Renal cortex interstitium (tissue), 15 donors: Measurements from ENCODE around the gene TCEAL9. TPM values are rescaled to one million over a fixed set of nuclear protein-coding genes. Genes with fewer than 3 reads are reported as not detected.

Experiments used
- DNase-seq, 11 donors: peaks; one replicate each; pipeline ENCODE4 v3.0.0-alpha.2; 2013; ENCODE audit warnings: low read depth in 9 of 11, low spot score in 4 of 11; ENCODE audit errors: extremely low read depth in 1 of 11
- long read RNA-seq, 16 experiments: transcript quantifications; one replicate each; lab custom pipeline, GENCODE V29; 2026
- polyA plus RNA-seq, 3 donors: library from polyadenylated mRNA; unstranded; fragments of 120-200 nt; gene quantifications; one replicate each; pipeline ENCODE4 v1.2.1, GENCODE V29; 2013; ENCODE audit not compliant: insufficient read length in 3 of 3

The TCEAL9 gene
- polyA plus RNA-seq, result 100 to 1,000 TPM; 199 to 240 (median 213) TPM
- long read RNA-seq, donor 1, transcript TCEAL9-202 (3 exons, 1,033 nt), result major isoform, 39 of 72 reads
- long read RNA-seq, donor 1, transcript TCEAL9-203 (1 exons, 1,938 nt), result minor isoform, 20 of 72 reads
- long read RNA-seq, donor 1, transcript TCEAL9-201 (2 exons, 699 nt), result minor isoform, 13 of 72 reads
- long read RNA-seq, donor 1, partial matches to known transcripts, result 0 of 72 reads
- long read RNA-seq, donor 1, other reads (novel, unspliced or antisense), result 0 of 72 reads
- long read RNA-seq, donor 2, transcript TCEAL9-203 (1 exons, 1,938 nt), result minor isoform, 29 of 113 reads
- long read RNA-seq, donor 2, transcript TCEAL9-202 (3 exons, 1,033 nt), result major isoform, 56 of 113 reads
- long read RNA-seq, donor 2, transcript TCEAL9-201 (2 exons, 699 nt), result minor isoform, 11 of 113 reads
- long read RNA-seq, donor 2, partial matches to known transcripts, result 17 of 113 reads
- long read RNA-seq, donor 2, other reads (novel, unspliced or antisense), result 0 of 113 reads
- long read RNA-seq, donor 3, transcript TCEAL9-202 (3 exons, 1,033 nt), result major isoform, 97 of 167 reads
- long read RNA-seq, donor 3, transcript TCEAL9-201 (2 exons, 699 nt), result minor isoform, 22 of 167 reads
- long read RNA-seq, donor 3, transcript TCEAL9-203 (1 exons, 1,938 nt), result minor isoform, 33 of 167 reads
- long read RNA-seq, donor 3, partial matches to known transcripts, result 15 of 167 reads
- long read RNA-seq, donor 3, other reads (novel, unspliced or antisense), result 0 of 167 reads
- long read RNA-seq, donor 4, transcript TCEAL9-203 (1 exons, 1,938 nt), result minor isoform, 16 of 112 reads
- long read RNA-seq, donor 4, transcript TCEAL9-202 (3 exons, 1,033 nt), result major isoform, 76 of 112 reads
- long read RNA-seq, donor 4, transcript TCEAL9-201 (2 exons, 699 nt), result minor isoform, 13 of 112 reads
- long read RNA-seq, donor 4, partial matches to known transcripts, result 7 of 112 reads
- long read RNA-seq, donor 4, other reads (novel, unspliced or antisense), result 0 of 112 reads
- long read RNA-seq, donor 5, transcript TCEAL9-202 (3 exons, 1,033 nt), result major isoform, 107 of 175 reads
- long read RNA-seq, donor 5, transcript TCEAL9-203 (1 exons, 1,938 nt), result minor isoform, 32 of 175 reads
- long read RNA-seq, donor 5, transcript TCEAL9-201 (2 exons, 699 nt), result minor isoform, 23 of 175 reads
- long read RNA-seq, donor 5, partial matches to known transcripts, result 5 of 175 reads
- long read RNA-seq, donor 5, other reads (novel, unspliced or antisense), result 8 of 175 reads
- long read RNA-seq, donor 6, transcript TCEAL9-201 (2 exons, 699 nt), result minor isoform, 14 of 117 reads
- long read RNA-seq, donor 6, transcript TCEAL9-203 (1 exons, 1,938 nt), result minor isoform, 33 of 117 reads
- long read RNA-seq, donor 6, transcript TCEAL9-202 (3 exons, 1,033 nt), result major isoform, 48 of 117 reads
- long read RNA-seq, donor 6, partial matches to known transcripts, result 17 of 117 reads
- long read RNA-seq, donor 6, other reads (novel, unspliced or antisense), result 5 of 117 reads
- long read RNA-seq, donor 7, transcript TCEAL9-203 (1 exons, 1,938 nt), result minor isoform, 33 of 177 reads
- long read RNA-seq, donor 7, transcript TCEAL9-202 (3 exons, 1,033 nt), result major isoform, 111 of 177 reads
- long read RNA-seq, donor 7, transcript TCEAL9-201 (2 exons, 699 nt), result minor isoform, 21 of 177 reads
- long read RNA-seq, donor 7, partial matches to known transcripts, result 12 of 177 reads
- long read RNA-seq, donor 7, other reads (novel, unspliced or antisense), result 0 of 177 reads
- long read RNA-seq, donor 8, transcript TCEAL9-203 (1 exons, 1,938 nt), result minor isoform, 46 of 227 reads
- long read RNA-seq, donor 8, transcript TCEAL9-201 (2 exons, 699 nt), result minor isoform, 37 of 227 reads
- long read RNA-seq, donor 8, transcript TCEAL9-202 (3 exons, 1,033 nt), result major isoform, 122 of 227 reads
- long read RNA-seq, donor 8, partial matches to known transcripts, result 22 of 227 reads
- long read RNA-seq, donor 8, other reads (novel, unspliced or antisense), result 0 of 227 reads
- long read RNA-seq, donor 9, transcript TCEAL9-202 (3 exons, 1,033 nt), result major isoform, 64 of 105 reads
- long read RNA-seq, donor 9, transcript TCEAL9-201 (2 exons, 699 nt), result minor isoform, 10 of 105 reads
- long read RNA-seq, donor 9, transcript TCEAL9-203 (1 exons, 1,938 nt), result minor isoform, 26 of 105 reads
- long read RNA-seq, donor 9, partial matches to known transcripts, result 5 of 105 reads
- long read RNA-seq, donor 9, other reads (novel, unspliced or antisense), result 0 of 105 reads
- long read RNA-seq, donor 10, transcript TCEAL9-203 (1 exons, 1,938 nt), result minor isoform, 25 of 141 reads
- long read RNA-seq, donor 10, transcript TCEAL9-201 (2 exons, 699 nt), result minor isoform, 19 of 141 reads
- long read RNA-seq, donor 10, transcript TCEAL9-202 (3 exons, 1,033 nt), result major isoform, 88 of 141 reads
- long read RNA-seq, donor 10, partial matches to known transcripts, result 9 of 141 reads
- long read RNA-seq, donor 10, other reads (novel, unspliced or antisense), result 0 of 141 reads
- long read RNA-seq, donor 11, transcript TCEAL9-201 (2 exons, 699 nt), result minor isoform, 19 of 78 reads
- long read RNA-seq, donor 11, transcript TCEAL9-203 (1 exons, 1,938 nt), result minor isoform, 11 of 78 reads
- long read RNA-seq, donor 11, transcript TCEAL9-202 (3 exons, 1,033 nt), result major isoform, 48 of 78 reads
- long read RNA-seq, donor 11, partial matches to known transcripts, result 0 of 78 reads
- long read RNA-seq, donor 11, other reads (novel, unspliced or antisense), result 0 of 78 reads
- long read RNA-seq, donor 12, transcript TCEAL9-202 (3 exons, 1,033 nt), result major isoform, 24 of 65 reads
- long read RNA-seq, donor 12, transcript TCEAL9-203 (1 exons, 1,938 nt), result major isoform, 24 of 65 reads
- long read RNA-seq, donor 12, transcript TCEAL9-201 (2 exons, 699 nt), result minor isoform, 9 of 65 reads
- long read RNA-seq, donor 12, partial matches to known transcripts, result 8 of 65 reads
- long read RNA-seq, donor 12, other reads (novel, unspliced or antisense), result 0 of 65 reads
- long read RNA-seq, donor 13, transcript TCEAL9-203 (1 exons, 1,938 nt), result minor isoform, 75 of 277 reads
- long read RNA-seq, donor 13, transcript TCEAL9-201 (2 exons, 699 nt), result minor isoform, 51 of 277 reads
- long read RNA-seq, donor 13, transcript TCEAL9-202 (3 exons, 1,033 nt), result major isoform, 101 of 277 reads
- long read RNA-seq, donor 13, partial matches to known transcripts, result 42 of 277 reads
- long read RNA-seq, donor 13, other reads (novel, unspliced or antisense), result 8 of 277 reads
- long read RNA-seq, donor 14, transcript TCEAL9-203 (1 exons, 1,938 nt), result minor isoform, 28 of 111 reads
- long read RNA-seq, donor 14, transcript TCEAL9-201 (2 exons, 699 nt), result minor isoform, 12 of 111 reads
- long read RNA-seq, donor 14, transcript TCEAL9-202 (3 exons, 1,033 nt), result major isoform, 55 of 111 reads
- long read RNA-seq, donor 14, partial matches to known transcripts, result 6 of 111 reads
- long read RNA-seq, donor 14, other reads (novel, unspliced or antisense), result 10 of 111 reads
- long read RNA-seq, donor 15, transcript TCEAL9-202 (3 exons, 1,033 nt), result major isoform, 21 of 37 reads
- long read RNA-seq, donor 15, transcript TCEAL9-203 (1 exons, 1,938 nt), result minor isoform, 13 of 37 reads
- long read RNA-seq, donor 15, partial matches to known transcripts, result 0 of 37 reads
- long read RNA-seq, donor 15, other reads (novel, unspliced or antisense), result 0 of 37 reads
- long read RNA-seq, donor 16, transcript TCEAL9-203 (1 exons, 1,938 nt), result minor isoform, 64 of 240 reads
- long read RNA-seq, donor 16, transcript TCEAL9-202 (3 exons, 1,033 nt), result major isoform, 121 of 240 reads
- long read RNA-seq, donor 16, transcript TCEAL9-201 (2 exons, 699 nt), result minor isoform, 34 of 240 reads
- long read RNA-seq, donor 16, partial matches to known transcripts, result 5 of 240 reads
- long read RNA-seq, donor 16, other reads (novel, unspliced or antisense), result 16 of 240 reads

DNA sequence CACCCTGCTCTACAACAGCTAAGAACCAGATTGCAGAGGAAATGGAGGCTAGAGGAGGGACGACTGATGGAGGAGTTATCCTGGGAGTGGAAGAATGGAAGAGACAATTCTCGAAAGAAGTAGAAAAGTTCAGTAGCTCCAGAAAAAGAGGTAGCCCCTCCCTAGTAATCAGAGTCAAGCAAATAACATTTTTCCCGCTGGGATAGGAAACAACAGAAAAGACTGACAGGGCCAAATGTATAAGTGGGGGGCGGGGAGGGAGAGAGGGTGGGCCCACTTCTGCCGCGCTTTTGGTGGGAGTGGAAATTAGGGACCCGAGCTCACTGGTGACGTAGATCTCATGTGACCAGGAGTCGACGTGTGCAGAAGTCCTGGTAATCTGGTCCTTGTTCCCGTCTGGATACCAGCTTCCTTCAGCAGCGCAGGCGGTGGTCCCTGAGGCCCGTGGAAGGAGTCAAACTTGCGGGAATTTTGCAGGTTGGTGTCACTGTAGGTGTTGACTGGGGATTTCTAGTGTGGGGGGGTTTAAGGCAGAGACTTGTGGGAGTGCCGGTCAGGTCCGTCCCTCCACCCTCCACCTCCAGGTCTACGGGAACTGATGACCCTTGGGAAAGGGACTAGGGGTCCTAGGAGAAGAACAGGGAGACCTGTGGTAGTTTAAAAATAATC is at the start of gene TCEAL9:
TSS of gene TCEAL9 (plus strand) at position 377 of the 669 bp plus-strand sequence. CDS start 1,179 bp downstream, outside the sequence.
- DNase-seq, result peak in 10 of 11 donors; percentile 66 to 88 (median 76)

DNA sequence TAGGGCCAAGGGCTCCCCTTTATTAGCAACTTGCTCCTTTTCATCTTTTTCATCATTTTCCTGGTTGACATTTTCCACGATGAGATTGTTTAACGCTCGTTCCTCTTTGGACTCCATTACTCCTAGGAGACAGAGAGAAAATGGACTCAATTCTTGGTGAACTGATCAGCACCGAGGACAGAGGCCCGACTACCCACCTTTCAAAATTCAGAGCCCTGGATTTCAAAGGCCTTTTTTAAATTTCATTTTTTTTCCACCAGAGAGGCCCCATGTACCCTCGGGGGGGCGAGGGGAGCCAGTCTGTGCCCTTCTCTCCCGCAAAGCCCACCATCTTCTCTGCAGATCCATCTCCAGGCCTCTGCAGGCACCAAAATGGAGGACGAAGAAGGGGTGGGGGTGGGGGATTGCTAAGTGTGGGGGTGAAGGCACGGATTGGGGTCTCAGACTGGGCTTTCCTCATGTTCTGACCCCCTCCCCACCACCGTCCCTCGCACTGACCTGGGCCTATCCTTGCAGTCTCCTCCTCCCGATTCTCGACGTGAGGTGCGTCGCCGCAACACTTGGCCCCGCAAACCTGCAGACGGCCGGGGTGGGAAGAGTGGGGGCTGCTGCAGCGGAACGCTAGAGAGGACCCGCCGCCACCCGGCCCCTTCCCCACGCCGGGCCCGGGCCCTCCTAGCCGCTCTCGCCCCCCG is 46.3 kb upstream of the TCEAL9 start:
- peak in 1 of 11 donors; percentile 1 for DNase-seq

- DNase-seq, result peak in 9 of 11 donors; percentile 35 to 68 (median 61)
These were observed 45.5 kb upstream of the TCEAL9 start, which contains the start of gene BEX2 for GRCh38 chrX:103310555-103311398. TSS of gene BEX2 (minus strand) at chrX:103310990. CDS start at chrX:103309976, 1,014 bp downstream.

DNA sequence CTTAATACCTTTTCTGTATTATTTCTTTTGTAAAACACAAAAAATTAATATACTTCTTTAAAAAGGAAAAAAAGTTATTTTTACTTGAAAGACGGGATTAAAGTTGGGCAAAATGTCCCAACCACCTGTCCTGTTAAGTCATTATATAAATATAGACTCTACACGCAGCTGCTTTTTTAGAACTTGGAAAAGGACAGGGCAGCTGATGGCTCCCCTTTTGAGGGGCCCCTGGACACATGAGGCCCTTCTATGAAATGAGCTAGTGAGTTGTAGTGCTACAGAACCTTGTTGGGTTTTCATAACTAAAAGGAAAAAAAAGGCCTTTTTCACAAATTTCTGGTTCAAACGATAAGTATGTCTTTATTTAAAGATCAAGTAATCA is 44.9 kb upstream of the TCEAL9 start:
- no peak for DNase-seq

GRCh38 chrX:103329991-103330390 is 26.3 kb upstream of the TCEAL9 start, which contains the start of gene TCEAL7:
TSS of gene TCEAL7 (plus strand) at chrX:103330239. CDS start at chrX:103331404, 1,165 bp downstream.
- DNase-seq, result peak in 7 of 11 donors; percentile 17 to 76 (median 52)

DNA sequence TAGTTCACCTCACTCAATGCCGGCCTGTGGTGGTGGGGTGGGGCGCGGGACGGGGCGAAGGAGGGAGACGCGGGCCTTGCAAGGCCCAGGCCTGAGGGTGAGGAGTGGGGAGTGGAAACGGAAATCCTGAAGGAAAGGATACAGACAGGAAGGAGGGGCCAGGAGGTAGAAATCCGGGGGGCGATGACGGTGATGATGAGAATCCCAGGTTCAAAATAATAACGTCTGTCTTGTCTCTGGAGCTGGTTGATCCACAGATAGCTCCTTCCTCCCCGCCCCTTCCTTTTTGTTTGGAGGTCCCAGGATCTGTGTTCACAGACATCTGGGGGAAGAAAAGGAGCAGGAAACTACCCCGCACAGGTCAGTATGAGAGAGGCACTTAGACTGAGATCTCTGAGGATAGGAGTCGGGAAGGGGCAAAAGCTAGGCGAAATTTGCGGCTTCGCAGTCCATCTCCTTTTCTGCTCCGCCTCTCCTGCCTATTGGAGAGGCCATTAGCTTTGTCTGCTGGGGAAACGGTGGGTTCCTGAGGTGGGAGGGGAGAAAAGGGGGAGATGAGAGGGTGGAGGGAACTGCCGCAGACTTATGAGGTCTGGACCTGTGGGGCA is 25.5 kb upstream of the TCEAL9 start:
- peak in 3 of 11 donors; percentile 25 to 56 (median 45) for DNase-seq

DNA sequence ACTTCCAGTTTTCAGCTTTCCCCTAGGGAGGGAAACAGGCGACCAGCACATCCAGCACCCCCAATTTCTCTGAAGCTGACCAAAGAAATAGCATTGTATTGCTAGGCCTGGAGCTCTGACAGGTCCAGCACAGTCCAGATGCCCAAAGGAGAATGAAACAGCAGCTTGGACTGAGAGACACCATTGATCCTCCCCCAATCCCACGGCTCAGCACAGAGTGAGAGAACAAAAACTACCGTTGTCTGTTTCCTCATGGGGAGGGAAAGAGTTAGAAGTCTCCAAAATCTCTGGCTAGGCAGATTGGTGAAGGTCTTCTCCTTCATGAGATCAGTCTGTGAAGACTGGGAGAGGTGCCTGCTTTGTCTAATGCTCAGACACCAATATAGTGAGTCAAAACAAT is 17.6 kb upstream of the TCEAL9 start:
- DNase-seq, result no peak

GRCh38 chrX:103343105-103343504 is 13.2 kb upstream of the TCEAL9 start:
- DNase-seq, result no peak

GRCh38 chrX:103344606-103345005 is 11.7 kb upstream of the TCEAL9 start:
- DNase-seq, result no peak

- DNase-seq, result no peak
These were observed 8.5 kb upstream of the TCEAL9 start for GRCh38 chrX:103347682-103348397.
